Measurements from ENCODE around the gene RELCH.
"Not testable (repeated sequence)": the region's sequence is repeated elsewhere in the genome, so short reads cannot be mapped to it uniquely, and the experiment has no call there.

The RELCH gene

GRCh38 chr18:62186774-62187542 lies at the start of gene RELCH, which contains the start of gene PIGN:
RELCH (plus strand) TSS chr18:62187255; CDS start chr18:62187506, 251 bp downstream.
PIGN (minus strand) TSS chr18:62187056; CDS start chr18:62161353, 25,703 bp downstream.
- peaks cover 21 to 23% of the 10 kb centered on the region in 2 donors for H3K4me1 Mint-ChIP-seq
- H3K9me3 Mint-ChIP-seq = peaks cover 0 to 4% of the 10 kb centered on the region in 2 donors
- H3K27ac Mint-ChIP-seq = peak within 1 kb of the TSS; percentile 99
- no peaks in the 10 kb centered on the region for H3K27me3 Mint-ChIP-seq
- peaks cover 17 to 21% of the 10 kb centered on the region in 2 donors for H3K36me3 Mint-ChIP-seq
- peak; percentile 91 to 93 for ATAC-seq (replicated peaks)
- peak; percentile 95 for DNase-seq
- peak within 1 kb of the TSS; percentile 97 to 99 for H3K4me3 Mint-ChIP-seq

- ATAC-seq (replicated peaks) (no peak), DNase-seq (no peak)
- no peak overlapping the region for H3K27ac Mint-ChIP-seq
- no peaks in the 10 kb centered on the region for H3K9me3 Mint-ChIP-seq
- no peaks in the 10 kb centered on the region for H3K4me1 Mint-ChIP-seq
- H3K27me3 Mint-ChIP-seq = no peaks in the 10 kb centered on the region
- H3K36me3 Mint-ChIP-seq = peaks cover 6 to 26% of the 10 kb centered on the region in 2 donors
- no peak overlapping the region for H3K4me3 Mint-ChIP-seq
Measured at GRCh38 chr18:62138461-62139235, 48.4 kb upstream of the RELCH start.

- no peaks in the 10 kb centered on the region for H3K27me3 Mint-ChIP-seq
- no peak overlapping the region for H3K4me3 Mint-ChIP-seq
- DNase-seq = no peak
- no peaks in the 10 kb centered on the region for H3K9me3 Mint-ChIP-seq
- peaks cover 9 to 29% of the 10 kb centered on the region in 2 donors for H3K36me3 Mint-ChIP-seq
- no peaks in the 10 kb centered on the region for H3K4me1 Mint-ChIP-seq
- ATAC-seq (replicated peaks) = no peak
- H3K27ac Mint-ChIP-seq = no peak overlapping the region
Measured at GRCh38 chr18:62140259-62140658, 46.8 kb upstream of the RELCH start.

GRCh38 chr18:62144338-62144737 lies 42.7 kb upstream of the RELCH start:
- no peaks in the 10 kb centered on the region for H3K9me3 Mint-ChIP-seq
- H3K4me1 Mint-ChIP-seq = no peaks in the 10 kb centered on the region
- DNase-seq (no peak), ATAC-seq (replicated peaks) (no peak)
- no peak overlapping the region for H3K4me3 Mint-ChIP-seq
- H3K36me3 Mint-ChIP-seq = peaks cover 7 to 16% of the 10 kb centered on the region in 2 donors
- H3K27me3 Mint-ChIP-seq = no peaks in the 10 kb centered on the region
- no peak overlapping the region for H3K27ac Mint-ChIP-seq

DNA sequence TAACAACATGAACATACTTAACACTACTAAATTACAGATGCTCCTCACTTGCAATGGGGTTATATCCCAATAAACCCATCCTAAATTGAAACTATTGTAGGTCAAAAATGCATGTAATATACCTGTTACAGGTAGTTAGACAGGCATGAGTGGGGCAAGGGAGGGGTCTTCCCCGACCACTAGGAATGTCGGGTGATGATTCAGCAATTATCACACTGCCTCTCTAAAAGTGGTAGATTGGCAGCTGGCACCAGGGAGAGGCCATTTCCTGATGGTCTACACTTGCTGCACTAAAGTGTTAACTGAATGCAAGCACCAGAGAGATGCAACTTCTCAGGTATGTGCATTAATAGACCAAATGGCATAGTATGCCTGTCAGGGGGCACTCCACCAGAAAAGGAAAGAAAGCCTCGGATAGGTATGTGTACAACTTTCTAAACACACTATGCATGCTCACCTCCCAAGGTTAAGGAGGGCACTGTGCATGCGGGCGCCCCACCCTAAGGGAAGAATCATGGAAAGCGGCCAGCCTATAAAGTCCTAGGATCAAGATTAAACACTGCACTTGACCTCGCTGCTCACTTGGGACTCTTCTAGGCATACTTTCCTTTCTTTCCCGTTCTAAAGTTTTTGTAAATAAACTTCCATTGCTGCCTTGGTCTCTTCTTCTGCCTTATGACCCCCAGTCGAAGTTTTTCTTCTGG lies 35.8 kb upstream of the RELCH start:
- no peaks in the 10 kb centered on the region for H3K4me1 Mint-ChIP-seq
- no peaks in the 10 kb centered on the region for H3K27me3 Mint-ChIP-seq
- no peaks in the 10 kb centered on the region for H3K9me3 Mint-ChIP-seq
- DNase-seq (no peak), ATAC-seq (replicated peaks) (no peak)
- H3K36me3 Mint-ChIP-seq = peaks cover 10 to 21% of the 10 kb centered on the region in 2 donors
- no peak overlapping the region for H3K27ac Mint-ChIP-seq
- no peak overlapping the region for H3K4me3 Mint-ChIP-seq

- no peak for ATAC-seq (replicated peaks)
- DNase-seq = no peak
- Mint-ChIP-seq H3K4me3 (no peak overlapping the region), H3K27ac (no peak overlapping the region), H3K36me3 (peaks cover 10 to 23% of the 10 kb centered on the region in 2 donors), H3K9me3 (no peaks in the 10 kb centered on the region), H3K4me1 (no peaks in the 10 kb centered on the region), H3K27me3 (no peaks in the 10 kb centered on the region)
Measured at GRCh38 chr18:62152844-62153243, 34.2 kb upstream of the RELCH start.

GRCh38 chr18:62157843-62158242 lies 29.2 kb upstream of the RELCH start:
- DNase-seq = no peak
- no peaks in the 10 kb centered on the region for H3K9me3 Mint-ChIP-seq
- no peak for ATAC-seq (replicated peaks)
- H3K36me3 Mint-ChIP-seq = peaks cover 12 to 31% of the 10 kb centered on the region in 2 donors
- H3K4me1 Mint-ChIP-seq = no peaks in the 10 kb centered on the region
- no peak overlapping the region for H3K27ac Mint-ChIP-seq
- no peak overlapping the region for H3K4me3 Mint-ChIP-seq
- H3K27me3 Mint-ChIP-seq = no peaks in the 10 kb centered on the region

DNA sequence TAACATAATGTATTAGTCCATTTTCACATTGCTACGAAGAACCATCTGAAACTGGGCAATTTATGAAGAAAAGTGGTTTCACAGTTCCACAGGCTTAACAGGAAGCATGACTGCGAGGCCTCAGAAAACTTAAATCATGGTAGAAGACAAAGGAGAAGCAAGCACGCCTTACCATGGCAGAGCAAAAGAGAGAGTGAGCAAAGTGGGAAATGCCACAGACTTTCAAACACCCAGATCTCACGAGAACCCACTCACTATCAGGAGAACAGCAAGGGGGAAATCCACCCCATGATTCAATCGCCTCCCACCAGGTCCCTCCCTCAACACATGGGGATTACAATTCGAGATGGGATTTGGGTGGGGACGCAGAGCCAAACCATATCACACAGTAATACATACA lies 22.7 kb upstream of the RELCH start:
- H3K27ac Mint-ChIP-seq = no peak overlapping the region
- H3K4me3 Mint-ChIP-seq = no peak overlapping the region
- no peak for ATAC-seq (replicated peaks)

DNA sequence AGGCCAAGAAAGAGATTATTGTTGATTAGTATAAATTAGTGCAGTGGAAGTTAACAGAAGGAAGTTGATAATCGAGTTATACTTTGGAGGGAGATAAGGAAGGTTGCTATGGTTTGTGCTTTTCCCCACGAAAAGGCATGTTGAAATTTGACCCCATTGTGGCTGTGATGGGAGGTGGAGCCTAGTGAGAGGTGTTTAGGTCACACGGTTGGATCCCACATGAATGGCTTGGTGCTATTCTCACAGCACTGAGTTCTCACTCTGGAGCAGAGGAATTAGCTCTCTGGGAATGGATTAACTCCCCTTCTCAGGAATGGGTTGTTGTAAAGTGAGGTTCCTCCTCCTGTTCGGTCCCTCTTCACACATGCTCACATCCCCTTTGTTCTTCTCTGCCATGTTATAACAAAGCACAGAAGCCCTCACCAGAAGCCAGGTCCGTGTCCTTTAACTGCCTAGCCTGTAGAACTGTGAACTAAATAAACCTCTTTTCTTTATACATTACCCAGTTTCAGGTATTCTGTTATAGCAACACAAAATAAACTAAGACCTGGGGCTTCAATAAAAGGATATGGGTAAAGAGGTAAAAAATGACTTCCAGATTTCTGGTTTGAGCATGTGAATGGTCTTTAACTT lies 22.1 kb upstream of the RELCH start:
- H3K4me3 Mint-ChIP-seq = no peak overlapping the region
- no peaks in the 10 kb centered on the region for H3K27me3 Mint-ChIP-seq
- H3K36me3 Mint-ChIP-seq = peaks cover 14 to 33% of the 10 kb centered on the region in 2 donors
- no peak overlapping the region for H3K27ac Mint-ChIP-seq
- no peak for DNase-seq
- ATAC-seq (replicated peaks) = no peak
- peaks cover 11 to 22% of the 10 kb centered on the region in 2 donors for H3K4me1 Mint-ChIP-seq
- peaks cover 8 to 15% of the 10 kb centered on the region in 2 donors for H3K9me3 Mint-ChIP-seq

More for the DNA sequence above, 22.7 kb upstream of the RELCH start:
- Mint-ChIP-seq H3K4me1 (peaks cover 10 to 18% of the 10 kb centered on the region in 2 donors), H3K9me3 (peaks cover 8 to 15% of the 10 kb centered on the region in 2 donors), H3K27me3 (no peaks in the 10 kb centered on the region), H3K36me3 (peaks cover 18 to 40% of the 10 kb centered on the region in 2 donors)
- DNase-seq = no peak

DNA sequence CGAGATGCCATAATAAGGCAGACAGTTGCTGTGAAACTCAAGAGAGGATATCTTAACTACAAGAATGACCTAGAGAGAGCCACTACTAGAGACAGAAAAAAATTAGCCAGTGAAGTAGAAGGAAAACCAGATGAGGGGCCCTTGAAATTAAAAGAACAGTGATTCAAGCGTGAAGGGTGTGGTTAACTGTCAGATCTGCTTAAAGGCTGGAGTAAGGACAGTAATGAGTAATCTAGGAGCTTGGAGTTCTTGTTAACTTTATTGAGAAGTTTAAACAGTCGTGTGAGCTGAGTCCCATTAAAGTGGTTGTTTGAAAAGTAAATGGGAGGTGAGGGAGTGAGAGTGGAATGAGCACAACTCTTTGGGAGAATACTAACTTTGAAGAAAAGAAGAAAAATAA lies 21.5 kb upstream of the RELCH start:
- H3K9me3 Mint-ChIP-seq = peaks cover 8 to 15% of the 10 kb centered on the region in 2 donors
- H3K27me3 Mint-ChIP-seq = no peaks in the 10 kb centered on the region
- ATAC-seq (replicated peaks) = peak; percentile 38 to 76
- no peak for DNase-seq
- H3K27ac Mint-ChIP-seq = no peak overlapping the region
- H3K4me1 Mint-ChIP-seq = peaks cover 11 to 22% of the 10 kb centered on the region in 2 donors
- no peak overlapping the region for H3K4me3 Mint-ChIP-seq
- peaks cover 14 to 33% of the 10 kb centered on the region in 2 donors for H3K36me3 Mint-ChIP-seq

DNA sequence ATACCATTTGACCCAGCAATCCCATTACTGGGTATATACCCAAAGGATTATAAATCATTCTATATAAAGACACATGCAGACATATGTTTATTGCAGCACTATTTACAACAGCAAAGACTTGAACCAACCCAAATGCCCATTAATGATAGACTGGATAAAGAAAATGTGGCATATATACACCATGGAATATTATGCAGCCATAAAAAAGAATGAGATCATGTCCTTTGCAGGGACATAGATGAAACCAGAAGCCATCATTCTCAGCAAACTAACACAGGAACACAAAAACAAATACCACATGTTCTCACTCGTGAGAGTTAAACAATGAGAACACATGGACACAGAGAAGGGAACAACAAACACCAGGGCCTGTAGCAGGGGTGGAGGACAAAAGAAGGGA lies 20.5 kb upstream of the RELCH start:
- not testable (repeated sequence) for H3K27me3 Mint-ChIP-seq; H3K4me3 Mint-ChIP-seq; H3K27ac Mint-ChIP-seq; ATAC-seq (replicated peaks); DNase-seq
- peaks cover 8 to 15% of the 10 kb centered on the region in 2 donors for H3K9me3 Mint-ChIP-seq
- H3K4me1 Mint-ChIP-seq = peaks cover 11 to 22% of the 10 kb centered on the region in 2 donors
- peaks cover 14 to 29% of the 10 kb centered on the region in 2 donors for H3K36me3 Mint-ChIP-seq

GRCh38 chr18:62170857-62171256 lies 16.2 kb upstream of the RELCH start:
- H3K36me3 Mint-ChIP-seq = peaks cover 8 to 18% of the 10 kb centered on the region in 2 donors
- DNase-seq (no peak), ATAC-seq (replicated peaks) (no peak)
- no peak overlapping the region for H3K4me3 Mint-ChIP-seq
- H3K27me3 Mint-ChIP-seq = no peaks in the 10 kb centered on the region
- peaks cover 4% of the 10 kb centered on the region in 2 donors for H3K9me3 Mint-ChIP-seq
- peaks cover 8 to 13% of the 10 kb centered on the region in 2 donors for H3K4me1 Mint-ChIP-seq
- H3K27ac Mint-ChIP-seq = no peak overlapping the region

- Mint-ChIP-seq H3K9me3 (no peaks in the 10 kb centered on the region), H3K4me1 (peaks cover 7 to 10% of the 10 kb centered on the region in 2 donors), H3K27me3 (no peaks in the 10 kb centered on the region), H3K27ac (no peak overlapping the region), H3K36me3 (peaks cover 4 to 9% of the 10 kb centered on the region in 2 donors), H3K4me3 (no peak overlapping the region)
- ATAC-seq (replicated peaks) = no peak
- DNase-seq = no peak
Measured at GRCh38 chr18:62172298-62172697, 14.8 kb upstream of the RELCH start.

DNA sequence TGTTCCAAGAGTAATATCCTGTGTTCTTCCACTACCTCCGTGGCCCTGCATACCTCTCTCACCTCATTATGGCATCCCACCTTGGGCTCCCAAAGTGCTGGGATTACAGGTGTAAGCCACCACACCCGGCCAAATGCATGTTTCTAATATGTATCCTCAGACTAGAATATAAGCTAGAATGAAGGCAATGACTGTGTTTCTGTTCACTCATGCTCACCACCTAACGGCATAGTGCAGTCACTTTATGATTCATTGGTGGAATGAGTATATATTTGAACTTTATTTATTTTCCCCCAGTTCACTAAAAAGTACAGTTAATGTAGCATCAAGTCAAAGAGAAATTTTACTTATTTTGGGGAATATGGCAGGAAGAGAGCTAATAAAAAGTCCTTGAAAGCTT lies 11.5 kb upstream of the RELCH start:
- no peaks in the 10 kb centered on the region for H3K27me3 Mint-ChIP-seq
- H3K27ac Mint-ChIP-seq = no peak overlapping the region
- no peak overlapping the region for H3K4me3 Mint-ChIP-seq
- ATAC-seq (replicated peaks) = peak in 1 of 2 donors; percentile 55
- H3K9me3 Mint-ChIP-seq = no peaks in the 10 kb centered on the region
- peaks cover 7 to 8% of the 10 kb centered on the region in 2 donors for H3K36me3 Mint-ChIP-seq
- peaks cover 14 to 26% of the 10 kb centered on the region in 2 donors for H3K4me1 Mint-ChIP-seq
- DNase-seq = no peak
